Calu3 (cell line): ENCODE measurements around the gene LEMD2. TPM values are rescaled to one million over a fixed set of nuclear protein-coding genes. Genes with fewer than 3 reads are reported as not detected.

Experiments
- BruUV-seq: library from RNA; stranded (reverse); fragments of 400-500 nt; replicated peaks from 2 replicates; lab custom pipeline; 2021; lab: Mats Ljungman, UMichigan
- CTCF ChIA-PET: fragments of 300-600 bp; sonication (Branson Sonifier 250); formaldehyde crosslinking; loops from one replicate; lab custom pipeline; 2022; ENCODE audit warnings: antibody characterized with exemption; lab: Charles Lee
- DNase-seq: peaks from one replicate; pipeline ENCODE4 v3.0.0; 2022
- H3K27ac Mint-ChIP-seq: one replicate; pipeline ENCODE4 v1.8.0; 2022; ENCODE audit warnings: mixed read lengths; ENCODE audit not compliant: unreplicated experiment
- H3K27me3 Mint-ChIP-seq: one replicate; pipeline ENCODE4 v1.8.0; 2022; ENCODE audit warnings: mixed read lengths; ENCODE audit not compliant: unreplicated experiment
- H3K36me3 Mint-ChIP-seq: one replicate; pipeline ENCODE4 v1.8.0; 2022; ENCODE audit warnings: mild to moderate bottlenecking, moderate library complexity, mixed read lengths; ENCODE audit not compliant: insufficient read depth, unreplicated experiment
- H3K4me1 Mint-ChIP-seq: one replicate; pipeline ENCODE4 v1.8.0; 2022; ENCODE audit warnings: mild to moderate bottlenecking, low read depth, mixed read lengths; ENCODE audit not compliant: unreplicated experiment
- H3K4me3 Mint-ChIP-seq: one replicate; pipeline ENCODE4 v1.8.0; 2022; ENCODE audit warnings: mild to moderate bottlenecking, low read depth, moderate library complexity, mixed read lengths; ENCODE audit not compliant: unreplicated experiment
- H3K9me3 Mint-ChIP-seq: one replicate; pipeline ENCODE4 v1.8.0; 2022; ENCODE audit warnings: low read depth, mixed read lengths; ENCODE audit not compliant: unreplicated experiment
- CTCF ChIP-seq: fragments of 200-600 bp; IDR thresholded peaks from one replicate; pipeline ENCODE4 v1.8.0; 2022; ENCODE audit warnings: antibody characterized with exemption; ENCODE audit not compliant: unreplicated experiment
- intact Hi-C: fragments of 100-400 bp; cut with micrococcal nuclease; formaldehyde crosslinking; loops from one replicate; pipeline ENCODE4 v1.10.0; 2022; ENCODE audit not compliant: unreplicated experiment
- total RNA-seq: library from RNA; stranded (reverse); gene quantifications from 2 replicates; pipeline ENCODE4 v1.2.3, GENCODE V29; 2022

The LEMD2 gene
- total RNA-seq, 1 experiment from 2014 or later, result 126 TPM

GRCh38 chr6:33816911-33817310 is 28.0 kb upstream of the LEMD2 start:
- no peak for DNase-seq
- CTCF ChIA-PET, result no interaction called here
- intact Hi-C loops, result no loop called here
- Mint-ChIP-seq H3K9me3 (no peaks in the 10 kb centered on the region), H3K27me3 (peaks cover 100% of the 10 kb centered on the region), H3K36me3 (no peaks in the 10 kb centered on the region), H3K27ac (no peak overlapping the region), H3K4me1 (no peaks in the 10 kb centered on the region), H3K4me3 (no peak overlapping the region)
- TF ChIP-seq CTCF, result no peak
- no TSS peak for BruUV-seq

- BruUV-seq, result no TSS peak
- Mint-ChIP-seq H3K4me3 (no peak overlapping the region), H3K27ac (no peak overlapping the region), H3K4me1 (no peaks in the 10 kb centered on the region), H3K27me3 (peaks cover 100% of the 10 kb centered on the region), H3K36me3 (no peaks in the 10 kb centered on the region), H3K9me3 (no peaks in the 10 kb centered on the region)
- TF ChIP-seq CTCF, result no peak
- intact Hi-C loops, result no loop called here
- CTCF ChIA-PET, result interaction anchor here (0.6 kb wide), 1 partner anchor 1626 kb away, joined by 5 read pairs; no protein-coding TSS in a partner anchor
- DNase-seq, result peak; percentile 48
These were observed 26.9 kb upstream of the LEMD2 start for GRCh38 chr6:33815854-33816253.

GRCh38 chr6:33813990-33814985 is 25.4 kb upstream of the LEMD2 start:
- H3K4me1 Mint-ChIP-seq, result no peaks in the 10 kb centered on the region
- no peaks in the 10 kb centered on the region for H3K9me3 Mint-ChIP-seq
- H3K4me3 Mint-ChIP-seq, result no peak overlapping the region
- H3K27me3 Mint-ChIP-seq, result peaks cover 100% of the 10 kb centered on the region
- intact Hi-C loops, result no loop called here
- DNase-seq, result no peak
- H3K36me3 Mint-ChIP-seq, result no peaks in the 10 kb centered on the region
- BruUV-seq, result no TSS peak
- H3K27ac Mint-ChIP-seq, result no peak overlapping the region
- TF ChIP-seq CTCF, result no peak
- CTCF ChIA-PET, result interaction anchor here (0.5 kb wide), 1 partner anchor 70 kb away, joined by 4 read pairs; no protein-coding TSS in a partner anchor

- Mint-ChIP-seq H3K4me1 (no peaks in the 10 kb centered on the region), H3K27ac (no peak overlapping the region), H3K9me3 (no peaks in the 10 kb centered on the region), H3K4me3 (no peak overlapping the region), H3K36me3 (no peaks in the 10 kb centered on the region), H3K27me3 (peaks cover 100% of the 10 kb centered on the region)
- CTCF ChIA-PET, result interaction anchor here (0.6 to 1.4 kb wide), 3 partner anchors 12 to 649 kb away, joined by 3 to 4 read pairs (median 3); no protein-coding TSS in a partner anchor
- BruUV-seq, result no TSS peak
- intact Hi-C loops, result no loop called here
- TF ChIP-seq CTCF, result no peak
- no peak for DNase-seq
These were observed 24.4 kb upstream of the LEMD2 start for GRCh38 chr6:33813246-33813904.
